GM12801 (cell line): ENCODE data around the gene FKRP.
A peak's percentile ranks its signal among the peaks of the same experiment; 100 is the strongest.

Source experiments
- CTCF ChIP-seq: IDR thresholded peaks from one replicate; pipeline ENCODE4 v1.5.1; 2011; ENCODE audit warnings: control low read depth; ENCODE audit not compliant: insufficient read length; ENCODE audit errors: extremely low read depth

The FKRP gene

GRCh38 chr19:46759206-46759605, 13.3 kb downstream of the FKRP start:
- no peak for TF ChIP-seq CTCF

DNA sequence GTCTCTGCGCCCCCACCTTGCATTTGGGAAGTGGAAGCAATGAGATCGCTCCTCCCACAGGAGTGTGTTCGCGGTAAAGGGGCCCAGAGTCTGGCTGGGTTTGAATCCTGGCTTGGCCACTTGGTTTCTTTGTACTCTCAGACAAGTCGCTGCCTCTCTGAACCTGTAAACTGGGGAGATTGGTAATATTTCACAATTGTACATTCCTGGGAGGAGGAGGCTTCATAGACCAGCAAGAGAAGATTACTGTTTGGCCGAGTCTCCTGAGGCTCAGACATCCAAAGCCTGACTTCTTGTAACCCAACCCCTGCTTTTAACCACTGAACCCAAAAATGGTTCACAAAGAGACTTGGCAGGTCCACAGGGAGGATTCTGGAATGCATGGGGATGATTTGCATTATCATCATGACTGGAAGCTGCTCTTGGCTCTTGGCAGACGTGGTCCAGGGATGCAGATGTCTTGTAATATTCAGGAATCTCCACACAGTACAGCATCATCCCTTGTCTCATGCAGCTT, 14.0 kb downstream of the FKRP start:
- no peak for TF ChIP-seq CTCF

GRCh38 chr19:46760363-46760762, 14.5 kb downstream of the FKRP start:
- no peak for TF ChIP-seq CTCF

DNA sequence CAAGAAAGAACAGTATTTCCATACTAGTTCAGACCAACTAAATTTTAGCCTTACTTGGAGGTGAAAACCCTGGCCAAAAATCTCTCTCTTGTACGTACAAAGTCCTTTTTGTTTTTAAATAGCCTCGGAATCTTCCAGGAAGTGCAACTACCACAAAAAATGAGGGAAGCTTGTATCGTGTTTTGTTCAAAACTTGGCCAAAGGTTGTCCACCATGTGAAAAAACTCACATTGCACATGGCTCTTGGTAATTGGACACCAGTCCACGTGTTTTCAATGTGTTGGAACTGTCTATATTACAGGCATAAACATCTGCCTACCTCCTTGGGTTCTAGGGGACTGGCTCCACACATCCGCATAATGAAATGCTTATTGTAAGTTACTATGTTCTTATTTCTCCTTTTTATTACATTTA, 15.6 kb downstream of the FKRP start:
- TF ChIP-seq CTCF, result no peak

DNA sequence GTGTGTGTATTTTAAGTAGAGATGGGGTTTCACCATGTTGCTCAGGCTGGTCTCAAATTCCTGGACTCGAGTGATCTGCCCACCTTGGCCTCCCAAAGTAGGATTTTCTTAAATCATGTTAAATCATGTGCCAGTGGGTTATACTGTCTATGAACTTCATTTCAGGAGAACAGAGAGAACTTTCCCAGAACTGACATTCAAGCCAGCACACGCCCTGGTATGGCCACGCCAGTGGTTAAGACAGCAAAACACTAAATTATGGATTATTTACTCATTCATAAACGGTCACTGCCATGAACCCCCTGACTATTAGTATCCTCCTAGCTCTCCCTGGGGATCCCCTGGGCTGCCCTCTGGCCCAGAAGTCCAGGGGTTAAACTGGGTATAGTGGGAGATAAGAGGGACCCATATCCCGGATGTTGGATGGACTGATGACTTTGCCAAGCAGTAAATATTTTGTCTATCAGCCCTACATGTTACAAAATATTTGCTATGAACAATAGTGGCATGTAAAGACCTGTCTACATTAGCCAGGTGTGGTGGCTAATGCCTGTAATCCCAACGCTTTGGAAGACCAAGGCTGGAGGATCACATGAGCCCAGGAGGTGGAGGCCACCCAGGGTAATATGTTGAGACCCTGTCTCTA, 16.5 kb downstream of the FKRP start:
- TF ChIP-seq CTCF, result no peak

DNA sequence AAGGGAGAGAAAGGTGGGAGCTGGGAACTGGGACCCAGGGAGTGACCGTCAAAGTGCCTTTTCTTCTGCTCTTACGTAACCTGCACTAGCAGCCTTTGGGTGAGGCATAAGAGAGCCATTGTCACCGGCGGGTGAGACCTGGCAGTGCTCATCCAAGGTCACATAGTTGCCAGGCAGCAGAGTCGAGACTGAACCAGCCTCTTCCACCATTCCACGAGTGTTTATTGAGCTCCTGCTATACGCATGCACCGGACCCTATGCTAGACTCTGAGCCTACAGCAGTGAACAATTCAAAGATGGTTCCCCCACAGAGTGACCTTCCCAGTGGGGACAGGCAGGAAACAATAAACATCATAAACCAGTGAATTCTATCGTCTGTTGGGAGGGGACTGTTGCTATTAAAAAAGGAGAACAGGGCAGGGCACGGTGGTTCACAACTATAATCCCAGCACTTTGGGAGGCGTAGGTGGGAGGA, 19.0 kb downstream of the FKRP start:
- no peak for TF ChIP-seq CTCF

DNA sequence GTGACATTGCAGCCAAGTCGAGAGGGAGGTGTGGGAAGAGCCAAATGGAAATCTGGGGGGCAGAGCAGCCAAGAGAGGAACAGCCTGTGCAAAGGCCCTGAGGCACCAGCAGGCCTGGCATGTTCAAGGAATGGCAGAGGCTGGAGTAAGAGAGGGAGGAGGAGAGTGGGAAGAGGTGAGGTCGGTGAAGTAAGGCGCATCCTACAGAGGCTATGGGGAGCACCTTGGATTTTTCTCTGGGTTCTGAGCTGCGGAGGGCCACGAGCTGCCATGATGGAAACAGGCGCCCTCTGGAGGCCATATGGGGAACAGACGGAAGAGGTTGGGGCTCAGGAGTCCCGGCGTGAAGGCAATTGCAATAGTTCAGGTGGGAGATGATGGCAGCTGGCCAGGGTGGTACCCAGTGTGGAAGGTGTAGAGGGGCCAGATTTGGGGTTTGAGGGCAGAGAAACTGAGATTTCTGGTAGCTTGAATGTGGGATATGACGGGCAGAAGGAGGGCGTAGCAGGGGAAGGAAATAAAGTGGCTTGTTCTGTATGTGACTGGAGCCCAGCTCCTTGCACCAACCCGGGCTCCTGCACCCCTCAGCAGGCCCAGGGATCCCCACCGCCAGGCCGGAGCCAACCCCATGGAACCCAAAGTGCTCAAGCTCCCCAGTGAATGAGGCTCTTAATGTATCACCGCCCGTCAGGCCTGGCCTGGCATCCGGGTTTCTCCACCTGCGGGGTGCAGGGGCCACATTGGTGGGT, 20.9 kb downstream of the FKRP start:
- peak; percentile 30 for TF ChIP-seq CTCF
